GM18499 (cell line): ENCODE results near the gene USE1.

Source experiments
- ATAC-seq: cut with Tn5 transposase; IDR thresholded peaks from one replicate; pipeline ENCODE4 v1.9.1; 2021; ENCODE audit warnings: moderate number of reproducible peaks; ENCODE audit not compliant: insufficient read depth, unreplicated experiment

USE1 gene

DNA sequence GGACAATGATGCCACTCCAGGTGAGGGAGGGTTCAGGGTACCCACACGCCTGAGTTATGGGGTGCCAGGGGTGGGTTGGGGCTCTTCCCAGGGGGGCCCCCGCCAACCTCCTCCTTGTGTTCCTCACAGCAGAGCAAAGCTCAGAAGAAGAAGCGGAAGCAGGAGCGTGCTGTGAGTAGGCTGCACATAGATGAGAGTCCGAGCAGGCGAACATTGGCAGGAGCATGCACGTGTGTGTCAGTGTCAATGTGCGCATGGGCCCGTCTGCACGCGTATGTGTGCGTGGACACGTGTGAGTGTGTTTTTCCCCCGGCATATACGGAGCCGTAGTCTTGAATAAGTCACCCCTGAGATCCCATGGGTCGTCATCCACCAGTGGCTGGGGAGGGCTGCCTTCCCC is 12.4 kb upstream of the USE1 start:
- no peak for ATAC-seq

DNA sequence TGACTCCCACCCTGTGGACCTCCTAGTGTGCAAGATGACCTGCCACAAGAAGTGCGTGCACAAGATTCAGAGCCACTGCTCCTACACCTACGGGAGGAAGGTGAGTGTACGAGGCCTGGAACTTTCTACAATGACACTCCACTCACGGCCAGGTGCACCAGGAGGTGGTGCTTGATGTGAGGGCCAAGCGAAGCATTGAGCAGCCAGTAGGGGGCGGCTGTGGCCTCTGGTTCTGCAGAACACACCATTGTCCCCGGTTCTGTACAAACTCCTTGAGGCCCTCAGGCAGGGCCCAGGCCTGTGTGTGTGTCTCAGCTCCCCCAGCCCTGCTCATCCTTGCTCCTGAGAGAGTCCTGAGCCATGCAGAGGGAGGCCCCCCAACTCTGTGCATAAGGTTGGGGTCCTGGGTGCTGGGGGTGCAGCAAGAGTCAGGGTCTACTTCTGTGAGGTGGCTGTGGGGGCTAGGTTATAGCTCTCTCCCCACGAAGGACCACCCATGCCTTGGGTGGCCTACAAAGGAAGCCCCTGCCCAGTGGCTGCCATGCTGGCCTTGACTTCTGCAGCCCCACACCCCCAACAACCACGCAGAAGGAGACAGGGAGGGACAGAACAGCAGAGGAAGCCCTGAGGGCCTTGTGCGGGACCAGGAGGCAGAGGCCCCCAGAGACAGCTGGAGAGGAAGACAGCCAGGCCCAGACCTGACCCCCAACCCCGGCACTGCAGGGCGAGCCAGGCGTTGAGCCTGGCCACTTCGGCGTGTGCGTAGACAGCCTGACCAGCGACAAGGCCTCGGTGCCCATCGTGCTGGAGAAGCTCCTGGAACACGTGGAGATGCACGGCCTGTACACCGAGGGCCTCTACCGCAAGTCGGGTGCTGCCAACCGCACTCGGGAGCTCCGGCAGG is 9.7 kb upstream of the USE1 start:
- ATAC-seq, result no peak

DNA sequence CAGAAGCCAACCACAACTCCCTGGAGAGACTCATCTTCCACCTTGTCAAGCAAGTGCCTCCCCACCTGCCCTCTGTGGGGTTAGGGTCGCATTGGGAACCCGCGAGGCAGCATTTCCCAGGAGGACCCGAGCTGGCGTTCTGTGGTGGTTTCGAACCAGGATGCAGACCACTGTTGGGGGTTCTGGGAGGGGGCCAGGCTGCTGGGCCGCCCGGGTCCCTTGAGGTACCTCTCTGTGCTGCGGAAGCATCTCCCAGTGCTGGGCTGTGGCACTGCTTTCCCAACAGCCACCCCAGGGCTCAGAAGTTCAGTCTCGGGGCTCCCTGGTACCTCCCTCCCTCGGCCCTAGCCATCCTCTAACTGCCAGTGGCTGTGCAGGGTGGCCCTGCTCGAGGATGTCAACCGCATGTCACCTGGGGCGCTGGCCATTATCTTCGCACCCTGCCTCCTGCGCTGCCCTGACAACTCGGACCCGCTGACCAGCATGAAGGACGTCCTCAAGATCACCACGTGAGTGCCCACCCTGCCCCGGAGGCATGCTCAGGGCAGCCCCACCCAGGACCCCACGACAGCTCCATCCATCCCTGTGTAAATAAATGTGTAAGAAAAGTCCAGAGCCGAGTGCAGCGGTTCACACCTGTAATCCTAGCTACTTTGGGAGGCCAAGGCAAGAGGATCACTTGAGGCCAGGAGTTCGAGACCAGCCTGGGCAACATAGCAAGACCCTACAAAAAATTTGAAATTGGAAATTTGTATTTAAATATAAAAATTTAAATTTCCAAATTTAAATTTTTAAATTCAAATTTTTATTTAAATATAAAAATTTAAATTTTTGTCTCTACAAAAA is 8.2 kb upstream of the USE1 start:
- ATAC-seq, result no peak

DNA sequence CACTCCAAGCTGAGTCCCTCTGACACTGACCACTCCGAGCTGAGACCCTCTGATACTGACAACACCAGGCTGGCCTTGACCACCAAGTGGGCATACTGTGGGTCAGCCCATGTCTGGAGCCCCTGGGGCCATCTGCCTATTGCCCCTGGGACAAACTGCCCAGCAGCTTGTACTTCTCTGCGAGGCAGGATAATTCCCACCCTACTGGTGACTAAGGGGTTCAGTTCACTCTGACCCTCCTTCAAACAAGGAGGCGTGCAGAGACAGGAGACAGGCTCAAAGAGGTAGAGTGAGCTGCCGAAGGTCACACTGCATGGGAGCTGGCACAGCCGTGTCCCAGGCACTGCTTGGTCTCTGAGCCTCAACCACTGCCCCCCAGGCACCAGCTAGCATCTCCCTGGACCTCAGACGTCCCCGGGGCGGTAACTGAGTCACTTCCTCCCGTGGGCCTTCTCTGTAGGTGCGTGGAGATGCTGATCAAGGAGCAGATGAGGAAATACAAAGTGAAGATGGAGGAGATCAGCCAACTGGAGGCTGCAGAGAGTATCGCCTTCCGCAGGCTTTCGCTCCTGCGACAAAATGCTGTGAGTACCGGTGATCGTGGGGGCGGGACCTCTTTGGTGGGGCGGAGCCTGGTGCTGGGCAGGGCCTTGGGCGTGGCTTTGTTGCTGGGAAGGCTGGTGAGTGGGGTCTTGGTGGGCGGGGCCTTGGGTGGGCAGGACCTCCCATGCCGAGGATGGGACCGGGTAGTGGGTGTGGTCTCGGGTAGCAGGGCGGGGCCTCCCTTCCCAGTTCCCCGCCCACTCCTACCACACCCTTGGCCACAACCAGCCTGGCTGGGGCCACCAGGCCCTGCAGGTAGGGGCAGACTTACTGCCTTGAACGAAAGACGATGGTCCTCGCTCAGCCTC is 5.8 kb upstream of the USE1 start:
- ATAC-seq, result no peak

DNA sequence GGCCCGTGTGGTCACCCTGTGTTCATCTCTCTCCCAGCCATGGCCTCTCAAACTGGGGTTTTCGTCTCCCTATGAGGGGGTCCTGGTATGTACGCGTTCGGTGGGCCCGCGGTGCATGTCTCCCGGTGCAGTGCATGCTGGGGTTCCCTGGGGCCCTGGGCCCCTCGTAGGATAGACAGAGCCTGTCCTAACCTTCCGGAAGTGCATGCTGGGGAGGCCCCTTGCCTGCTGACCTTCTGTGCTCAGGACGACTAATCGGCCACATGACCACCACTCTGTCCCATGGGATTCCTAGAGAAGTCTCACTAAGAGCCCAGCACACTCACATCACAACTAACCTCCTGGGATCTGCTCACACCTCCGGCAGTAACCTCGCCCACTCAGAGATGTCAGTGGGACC is 4.9 kb upstream of the USE1 start:
- no peak for ATAC-seq

DNA sequence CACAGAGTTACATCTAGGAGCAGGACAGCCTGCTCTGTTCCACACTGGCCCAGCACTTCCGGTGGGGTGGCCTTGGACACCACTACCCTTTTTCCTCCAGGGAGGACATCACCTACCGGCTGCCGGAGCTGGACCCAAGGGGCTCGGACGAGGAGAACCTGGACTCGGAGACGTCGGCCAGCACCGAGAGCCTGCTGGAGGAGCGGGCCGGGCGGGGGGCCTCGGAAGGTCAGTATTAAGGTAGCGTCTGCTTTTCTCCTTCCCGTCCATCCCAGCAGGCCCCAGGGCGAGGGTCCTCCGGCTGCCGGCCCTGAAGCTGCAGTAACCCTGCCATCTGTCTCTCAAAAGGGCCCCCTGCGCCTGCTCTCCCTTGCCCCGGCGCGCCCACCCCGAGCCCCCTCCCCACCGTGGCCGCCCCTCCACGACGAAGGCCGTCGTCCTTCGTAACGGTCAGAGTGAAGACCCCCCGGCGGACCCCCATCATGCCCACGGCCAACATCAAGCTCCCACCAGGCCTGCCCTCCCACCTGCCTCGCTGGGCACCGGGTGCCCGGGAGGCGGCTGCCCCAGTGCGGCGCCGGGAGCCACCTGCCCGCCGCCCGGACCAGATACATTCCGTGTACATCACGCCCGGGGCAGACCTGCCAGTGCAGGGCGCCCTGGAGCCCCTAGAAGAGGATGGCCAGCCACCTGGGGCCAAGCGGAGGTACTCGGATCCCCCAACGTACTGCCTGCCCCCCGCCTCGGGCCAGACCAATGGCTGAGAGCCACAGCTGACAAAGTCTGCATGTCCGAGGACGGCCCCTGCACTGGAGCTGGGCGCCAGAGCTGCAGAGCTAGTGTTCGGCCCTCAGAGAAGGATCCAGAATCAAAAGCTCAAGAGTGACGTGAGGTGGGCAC is 3.4 kb upstream of the USE1 start:
- ATAC-seq, result no peak

DNA sequence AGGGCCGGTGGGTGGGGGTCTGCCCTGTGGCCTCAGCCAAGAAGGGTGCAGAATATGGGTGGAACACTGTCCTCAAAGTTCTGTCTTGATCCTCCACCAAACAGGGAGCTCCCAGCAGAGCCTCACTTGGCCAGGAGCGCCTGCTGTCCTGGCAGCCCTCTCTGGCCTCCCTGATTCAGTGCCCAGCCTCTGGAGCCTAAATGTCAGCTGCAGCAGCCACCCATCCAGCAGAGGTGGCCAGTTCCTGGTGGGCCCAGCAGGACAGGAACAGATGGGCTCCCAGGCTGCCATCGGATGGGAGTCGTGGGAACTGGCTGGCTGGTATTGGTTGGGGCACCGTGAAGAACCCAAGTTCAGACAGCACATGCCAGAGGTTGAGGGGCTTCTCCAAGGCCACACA is 1.8 kb upstream of the USE1 start:
- ATAC-seq, result no peak

DNA sequence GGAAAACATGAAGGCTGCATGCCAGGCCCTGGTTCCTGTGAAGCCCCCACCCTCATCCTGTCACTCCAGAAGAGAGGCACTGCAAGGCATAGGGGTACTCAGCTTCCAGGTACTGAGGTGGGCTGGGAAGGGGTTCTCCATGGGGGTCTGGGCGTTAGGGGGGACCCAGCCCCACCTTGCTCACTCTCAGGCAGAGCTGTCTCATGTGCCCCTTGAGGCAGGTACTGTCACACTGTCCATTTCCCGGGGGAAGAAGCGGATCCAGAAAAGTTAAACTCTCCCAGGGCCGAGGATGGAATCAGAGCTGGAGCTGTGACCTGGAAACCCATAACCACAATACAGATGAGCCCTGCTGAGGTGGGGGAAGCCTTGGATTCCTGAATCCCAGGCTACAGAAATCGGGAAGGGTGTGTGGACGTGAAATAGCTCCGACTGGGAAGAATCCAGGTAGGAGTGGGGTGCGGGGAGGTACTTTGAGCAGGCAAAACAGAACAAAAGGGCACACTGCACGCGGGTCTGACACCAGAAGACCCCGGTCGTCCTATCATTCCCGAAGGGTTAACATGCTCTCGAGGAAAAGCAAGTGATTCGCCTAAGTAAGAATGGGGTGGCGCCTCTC is 540 bp upstream of the USE1 start:
- no peak for ATAC-seq

DNA sequence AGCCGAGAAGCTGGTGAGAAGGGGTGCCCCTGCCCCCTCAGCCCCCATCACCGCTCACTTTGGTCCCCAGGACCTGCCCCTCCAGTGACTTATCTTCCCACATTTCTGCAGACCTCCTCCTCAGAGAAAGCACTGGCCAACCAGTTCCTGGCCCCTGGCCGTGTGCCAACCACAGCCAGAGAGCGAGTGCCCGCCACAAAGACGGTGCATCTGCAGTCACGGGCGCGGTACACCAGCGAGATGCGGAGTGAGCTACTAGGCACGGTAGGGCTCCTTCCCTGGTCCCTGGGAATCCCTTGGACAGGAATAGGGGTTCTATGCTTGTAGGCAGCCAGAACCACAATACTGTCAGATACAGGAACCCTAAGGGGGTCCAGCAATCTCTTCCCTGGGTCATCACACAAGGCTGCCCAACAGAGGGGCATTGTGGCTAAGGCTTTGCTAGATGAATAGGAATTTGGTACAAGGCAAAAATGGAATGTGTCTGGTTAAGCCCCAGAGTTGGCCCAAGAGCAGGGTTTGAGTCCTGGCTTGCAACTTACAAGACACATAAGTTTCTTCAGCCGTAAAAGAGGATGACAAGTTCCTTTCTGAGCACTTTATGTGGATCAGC is 1.0 kb downstream of the USE1 start:
- ATAC-seq, result no peak

DNA sequence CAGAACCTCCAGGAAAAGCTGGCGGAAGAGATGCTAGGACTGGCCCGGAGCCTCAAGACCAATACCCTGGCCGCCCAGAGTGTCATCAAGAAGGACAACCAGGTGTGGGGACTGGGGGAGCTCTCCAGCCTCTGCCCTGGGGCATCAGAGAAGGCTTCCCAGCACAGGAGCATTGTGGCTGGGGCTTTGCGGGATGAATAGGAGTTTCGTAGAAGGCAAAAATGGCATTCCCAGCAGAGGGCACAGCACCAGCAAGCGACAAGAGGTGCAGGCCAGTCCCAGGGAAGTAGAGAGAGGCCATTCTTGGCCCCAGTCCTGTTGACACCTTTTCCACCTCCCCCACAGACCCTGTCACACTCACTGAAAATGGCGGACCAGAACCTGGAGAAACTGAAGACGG is 4.1 kb downstream of the USE1 start:
- no peak for ATAC-seq

DNA sequence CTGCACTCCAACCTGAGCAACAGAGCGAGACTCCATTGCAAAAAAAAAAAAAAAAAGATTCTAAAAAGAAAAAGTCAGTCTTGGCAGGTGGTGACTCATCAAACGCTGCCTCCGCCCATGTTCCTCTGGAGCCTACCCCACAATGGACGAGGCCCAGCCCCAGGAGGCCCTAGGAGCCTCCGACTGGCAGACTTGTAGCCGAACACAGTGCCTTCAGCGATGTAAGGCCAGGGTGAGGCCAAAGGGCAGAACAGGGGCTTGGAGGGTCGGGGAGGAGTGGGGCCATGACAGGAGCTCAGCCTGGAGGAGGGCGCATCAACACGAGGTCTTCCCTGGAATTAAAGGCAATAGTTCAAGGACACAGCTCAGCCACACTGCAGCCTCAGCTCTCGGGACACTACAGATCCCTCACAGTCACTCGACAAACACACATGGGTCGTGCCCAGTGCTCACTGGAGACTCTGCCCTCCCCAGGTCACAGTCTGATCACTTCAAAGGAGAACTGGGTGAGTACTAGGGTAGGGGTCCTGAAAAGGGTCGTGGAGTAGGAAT is 5.1 kb downstream of the USE1 start:
- no peak for ATAC-seq

DNA sequence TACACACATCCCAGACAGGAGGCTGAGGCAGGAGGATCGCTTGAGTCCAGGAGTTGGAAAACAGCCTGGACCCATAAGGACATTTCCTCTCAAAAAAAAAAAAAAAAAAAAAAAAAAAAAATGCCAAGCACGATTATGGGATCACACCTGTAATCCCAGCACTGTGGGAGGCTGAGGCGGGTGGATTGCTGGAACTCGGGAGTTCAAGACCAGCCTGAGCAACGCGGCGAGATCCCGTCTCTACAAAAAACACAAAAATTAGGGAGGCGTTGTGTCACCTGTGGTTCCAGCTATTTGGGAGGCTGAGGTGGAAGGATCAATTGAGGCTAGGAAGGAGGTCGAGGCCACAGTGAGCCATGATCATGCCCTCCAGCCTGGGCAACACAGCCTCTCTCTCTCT is 9.9 kb downstream of the USE1 start:
- no peak for ATAC-seq

DNA sequence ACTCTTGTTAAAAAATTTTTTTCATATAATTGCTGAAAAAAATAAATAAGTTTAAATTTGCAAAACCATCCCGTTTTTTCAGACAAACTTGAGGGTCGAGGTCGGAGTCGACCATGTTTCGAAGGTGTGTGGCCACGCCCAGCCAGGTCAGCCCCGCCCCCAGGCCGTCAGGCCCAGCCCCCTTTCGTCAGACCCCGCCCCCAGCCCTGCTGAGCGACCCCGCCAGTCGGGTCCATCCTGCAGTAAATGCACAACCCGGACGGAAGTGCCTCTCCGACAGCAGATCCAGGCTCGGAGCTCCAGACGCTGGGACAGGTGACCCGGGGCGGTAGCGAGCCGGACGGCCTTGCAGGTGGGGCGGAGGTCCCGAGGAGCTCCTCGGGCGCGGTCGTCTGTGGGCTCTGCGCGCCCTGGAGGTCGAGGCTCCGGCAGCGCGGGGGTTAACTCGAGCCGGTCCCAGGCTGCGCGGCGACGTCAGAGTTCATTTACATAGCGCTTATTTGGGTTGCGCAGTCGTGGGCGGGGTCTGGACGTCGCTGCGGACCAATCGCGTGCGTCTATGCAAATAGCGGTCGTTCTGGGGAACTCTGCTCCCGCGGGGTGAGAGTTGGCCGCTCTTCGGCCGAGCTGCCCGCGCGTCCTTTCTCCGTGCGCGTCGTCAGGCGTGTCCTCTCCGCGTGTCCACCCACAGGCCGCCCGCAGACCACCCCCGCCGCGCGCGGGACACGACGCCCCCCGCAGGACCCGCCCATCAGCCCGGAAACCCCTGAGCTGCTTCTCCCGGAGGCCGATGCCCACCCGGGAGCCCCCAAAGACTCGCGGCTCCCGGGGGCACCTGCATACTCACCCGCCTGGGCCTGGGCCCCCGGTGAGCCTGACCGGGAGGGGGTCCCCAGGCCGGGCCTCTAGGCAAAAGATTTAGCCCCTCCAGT is 11.1 kb downstream of the USE1 start, which contains the start of gene OCEL1:
Gene OCEL1 (plus strand): TSS at position 225 of the 932 bp plus-strand sequence. CDS start 22 bp downstream, at position 247.
- ATAC-seq, result peak; percentile 62

DNA sequence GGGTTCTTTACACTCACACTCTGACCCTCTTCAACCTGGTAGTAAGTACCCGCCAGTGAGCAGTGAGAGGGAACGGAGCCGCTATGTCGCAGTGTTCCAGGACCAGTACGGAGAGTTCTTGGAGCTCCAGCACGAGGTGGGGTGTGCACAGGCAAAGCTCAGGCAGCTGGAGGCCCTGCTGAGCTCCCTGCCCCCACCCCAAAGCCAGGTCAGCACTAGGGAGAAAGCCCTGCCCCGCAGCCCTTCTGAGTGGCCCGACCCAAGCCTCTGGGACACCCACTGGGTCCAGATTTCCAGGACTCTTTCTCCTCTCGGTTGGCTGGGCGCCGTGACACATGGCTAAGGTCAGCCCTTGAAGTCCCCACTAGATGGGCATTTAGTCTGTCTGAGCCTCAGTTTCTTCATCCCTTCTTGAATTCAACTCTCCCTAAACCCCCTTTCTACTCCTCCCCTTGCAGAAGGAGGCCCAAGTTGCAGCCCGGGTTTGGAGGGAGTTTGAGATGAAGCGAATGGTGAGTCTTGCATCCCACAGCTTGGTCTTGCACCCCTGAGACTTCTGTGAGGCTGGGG is 12.7 kb downstream of the USE1 start:
- no peak for ATAC-seq

DNA sequence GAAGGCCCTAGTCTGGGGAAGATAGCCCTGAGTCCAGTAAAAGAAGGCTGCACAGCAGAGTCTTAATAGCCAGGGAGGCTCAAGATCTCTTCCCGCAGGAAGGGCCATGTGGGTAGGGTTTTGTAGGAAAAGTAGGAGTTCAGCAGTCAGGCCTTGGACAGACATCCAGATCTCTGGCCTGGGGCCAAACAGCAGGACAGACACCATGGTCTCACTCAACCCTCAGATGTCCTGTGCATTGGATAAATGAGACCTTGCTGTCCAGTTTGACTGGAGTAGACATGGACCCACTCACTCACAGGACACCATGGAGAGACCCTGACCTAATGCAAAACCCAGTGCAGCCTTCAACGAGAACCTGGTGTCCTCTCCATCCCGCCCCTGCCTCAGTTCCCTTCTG is 14.7 kb downstream of the USE1 start:
- ATAC-seq, result no peak

DNA sequence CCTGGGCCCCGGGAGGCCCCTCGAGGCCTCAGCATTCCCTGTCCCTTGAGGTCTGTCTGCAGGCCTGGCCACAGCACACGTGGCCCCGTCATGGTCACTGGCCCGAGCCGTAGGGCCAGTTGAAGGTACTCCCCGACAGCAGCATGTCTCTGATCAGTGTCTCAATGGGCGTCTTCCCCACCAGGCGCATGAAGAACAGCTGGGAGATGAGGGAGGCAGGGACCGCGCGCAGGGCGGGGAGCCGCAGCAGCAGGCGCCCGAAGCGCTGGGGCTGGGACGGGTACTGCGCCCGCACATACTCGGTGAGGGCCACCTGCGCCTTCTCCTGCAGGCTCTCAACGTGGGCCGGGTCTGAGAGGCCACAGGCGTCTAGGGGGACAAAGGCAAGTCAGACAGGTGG is 17.1 kb downstream of the USE1 start:
- no peak for ATAC-seq

DNA sequence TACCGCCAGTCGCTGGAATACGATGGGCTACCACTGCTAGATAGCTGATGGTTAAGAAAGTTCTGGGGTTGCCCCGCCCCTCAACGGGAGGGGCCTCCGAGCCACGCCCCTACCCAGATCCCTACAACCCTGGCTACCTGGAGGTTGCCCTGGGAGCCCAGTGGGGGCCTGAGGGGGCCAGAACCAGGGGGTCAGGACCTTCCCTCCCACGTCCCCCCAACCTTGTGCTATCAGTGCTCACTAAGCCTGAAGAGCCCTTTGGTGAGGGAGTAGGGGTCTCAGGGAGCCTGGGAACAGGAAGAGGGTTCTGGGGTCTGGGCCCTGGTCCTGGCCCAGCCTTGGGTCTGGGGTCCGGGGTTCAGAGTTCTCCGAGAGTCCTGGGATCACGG is 19.7 kb downstream of the USE1 start:
- no peak for ATAC-seq
